ENCODE data around the gene GMDS. TPM values are rescaled to one million over a fixed set of nuclear protein-coding genes. Genes with fewer than 3 reads are reported as not detected.

GMDS gene
- total RNA-seq, 2 experiments from 2014 or later: 13.9 to 16.4 TPM

DNA sequence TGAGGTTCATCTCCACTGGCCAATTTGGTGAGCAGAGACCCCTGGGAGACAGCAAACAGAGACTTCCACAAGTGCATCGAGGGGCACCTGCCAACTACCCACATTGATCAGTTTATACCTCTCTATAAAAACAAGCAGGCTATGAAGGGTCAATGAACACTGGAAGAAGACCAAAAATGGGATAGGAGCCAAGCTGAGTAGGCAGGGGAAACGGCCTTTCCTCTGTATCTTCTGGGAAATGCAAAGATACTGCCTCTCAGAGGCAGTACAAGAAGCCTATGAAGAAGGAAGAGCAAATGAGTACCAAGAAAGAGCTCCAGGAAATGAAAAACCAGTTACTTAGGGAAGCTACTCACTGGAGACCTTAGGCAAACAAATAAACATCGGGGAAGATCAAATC is 247.7 kb downstream of the GMDS start:
- Histone ChIP-seq H3K27ac (ENCODE audit: low read depth in 1 of 2, low read length in 2 of 2) (no peak overlapping the region), H3K36me3 (ENCODE audit: insufficient read depth, low read length) (no peaks in the 10 kb centered on the region), H3K4me3 (ENCODE audit: low read length) (no peak overlapping the region), H3K9me3 (ENCODE audit: control insufficient read depth in 1 of 2, insufficient read depth in 1 of 2, low read length in 2 of 2) (no peaks in the 10 kb centered on the region), H3K4me1 (ENCODE audit: insufficient read depth, low read length) (no peaks in the 10 kb centered on the region), H3K27me3 (ENCODE audit: control insufficient read depth in 1 of 2, insufficient read depth in 2 of 2, low read length in 2 of 2) (no peaks in the 10 kb centered on the region)
- H3K9me3 Mint-ChIP-seq: no peaks in the 10 kb centered on the region
- intact Hi-C loops (cut with DNase I, micrococcal nuclease): no loop called here
- no peaks in the 10 kb centered on the region for H3K27me3 Mint-ChIP-seq
- no peak overlapping the region for H3K4me3 Mint-ChIP-seq
- no peaks in the 10 kb centered on the region for H3K4me1 Mint-ChIP-seq (ENCODE audit: low read depth)
- CTCF ChIA-PET: no interaction called here
- TF ChIP-seq, protein P1, sequence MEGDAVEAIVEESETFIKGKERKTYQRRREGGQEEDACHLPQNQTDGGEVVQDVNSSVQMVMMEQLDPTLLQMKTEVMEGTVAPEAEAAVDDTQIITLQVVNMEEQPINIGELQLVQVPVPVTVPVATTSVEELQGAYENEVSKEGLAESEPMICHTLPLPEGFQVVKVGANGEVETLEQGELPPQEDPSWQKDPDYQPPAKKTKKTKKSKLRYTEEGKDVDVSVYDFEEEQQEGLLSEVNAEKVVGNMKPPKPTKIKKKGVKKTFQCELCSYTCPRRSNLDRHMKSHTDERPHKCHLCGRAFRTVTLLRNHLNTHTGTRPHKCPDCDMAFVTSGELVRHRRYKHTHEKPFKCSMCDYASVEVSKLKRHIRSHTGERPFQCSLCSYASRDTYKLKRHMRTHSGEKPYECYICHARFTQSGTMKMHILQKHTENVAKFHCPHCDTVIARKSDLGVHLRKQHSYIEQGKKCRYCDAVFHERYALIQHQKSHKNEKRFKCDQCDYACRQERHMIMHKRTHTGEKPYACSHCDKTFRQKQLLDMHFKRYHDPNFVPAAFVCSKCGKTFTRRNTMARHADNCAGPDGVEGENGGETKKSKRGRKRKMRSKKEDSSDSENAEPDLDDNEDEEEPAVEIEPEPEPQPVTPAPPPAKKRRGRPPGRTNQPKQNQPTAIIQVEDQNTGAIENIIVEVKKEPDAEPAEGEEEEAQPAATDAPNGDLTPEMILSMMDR (IDR thresholded peaks at IDR 0.05): no peak
- no peaks in the 10 kb centered on the region for H3K36me3 Mint-ChIP-seq (ENCODE audit: low read depth)
- POLR2A ChIA-PET: no interaction called here
- DNase-seq (no peak), ATAC-seq (ENCODE audit: poor library complexity) (no peak)
- no peak overlapping the region for H3K27ac Mint-ChIP-seq

DNA sequence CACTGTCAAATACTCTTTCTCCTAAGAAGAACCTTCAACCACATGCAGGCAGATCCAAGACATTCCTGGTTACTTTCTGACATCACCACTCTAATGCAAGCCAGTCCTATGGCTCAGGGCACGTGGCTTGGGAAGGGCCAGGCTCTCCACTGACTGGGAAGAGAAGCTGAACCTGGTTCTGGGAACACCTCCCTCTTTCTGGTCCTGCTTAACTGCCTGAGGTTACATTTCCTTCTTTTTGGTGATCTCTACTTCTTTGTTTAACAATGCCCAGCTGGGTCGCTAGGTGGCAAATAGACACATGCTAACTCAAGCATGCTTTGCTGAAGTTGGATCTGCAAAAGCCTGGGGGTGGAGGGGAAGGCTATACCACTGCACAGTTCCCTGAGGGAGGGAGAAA is 249.8 kb downstream of the GMDS start:
- Mint-ChIP-seq H3K27me3 (no peaks in the 10 kb centered on the region), H3K27ac (no peak overlapping the region), H3K9me3 (no peaks in the 10 kb centered on the region), H3K4me3 (no peak overlapping the region), H3K36me3 (ENCODE audit: low read depth) (no peaks in the 10 kb centered on the region), H3K4me1 (ENCODE audit: low read depth) (no peaks in the 10 kb centered on the region)
- Histone ChIP-seq H3K9me3 (ENCODE audit: control insufficient read depth in 1 of 2, insufficient read depth in 1 of 2, low read length in 2 of 2) (no peaks in the 10 kb centered on the region), H3K4me3 (ENCODE audit: low read length) (no peak overlapping the region), H3K27me3 (ENCODE audit: control insufficient read depth in 1 of 2, insufficient read depth in 2 of 2, low read length in 2 of 2) (no peaks in the 10 kb centered on the region), H3K36me3 (ENCODE audit: insufficient read depth, low read length) (no peaks in the 10 kb centered on the region), H3K27ac (ENCODE audit: low read depth in 1 of 2, low read length in 2 of 2) (no peak overlapping the region), H3K4me1 (ENCODE audit: insufficient read depth, low read length) (no peaks in the 10 kb centered on the region)
- TF ChIP-seq, protein P1 (IDR thresholded peaks at IDR 0.05): no peak
- intact Hi-C loops (cut with DNase I, micrococcal nuclease): no loop called here
- ATAC-seq (ENCODE audit: poor library complexity) (no peak), DNase-seq (no peak)
- POLR2A ChIA-PET: no interaction called here
- CTCF ChIA-PET: interaction anchor here (1.1 kb wide), 1 partner anchor 10 kb away, joined by 3 read pairs; no protein-coding TSS in a partner anchor

GRCh38 chr6:1993042-1993441 is 252.4 kb downstream of the GMDS start:
- Mint-ChIP-seq H3K27ac (no peak overlapping the region), H3K36me3 (ENCODE audit: low read depth) (no peaks in the 10 kb centered on the region), H3K4me3 (no peak overlapping the region), H3K9me3 (no peaks in the 10 kb centered on the region), H3K27me3 (no peaks in the 10 kb centered on the region), H3K4me1 (ENCODE audit: low read depth) (no peaks in the 10 kb centered on the region)
- Histone ChIP-seq H3K9me3 (ENCODE audit: control insufficient read depth in 1 of 2, insufficient read depth in 1 of 2, low read length in 2 of 2) (no peaks in the 10 kb centered on the region), H3K27me3 (ENCODE audit: control insufficient read depth in 1 of 2, insufficient read depth in 2 of 2, low read length in 2 of 2) (no peaks in the 10 kb centered on the region), H3K4me1 (ENCODE audit: insufficient read depth, low read length) (no peaks in the 10 kb centered on the region), H3K4me3 (ENCODE audit: low read length) (no peak overlapping the region), H3K36me3 (ENCODE audit: insufficient read depth, low read length) (no peaks in the 10 kb centered on the region), H3K27ac (ENCODE audit: low read depth in 1 of 2, low read length in 2 of 2) (no peak overlapping the region)
- ATAC-seq (ENCODE audit: poor library complexity) (no peak), DNase-seq (no peak)
- TF ChIP-seq, protein P1 (IDR thresholded peaks at IDR 0.05): no peak
- ChIA-PET POLR2A (no interaction called here), CTCF (no interaction called here)
- intact Hi-C loops (cut with DNase I, micrococcal nuclease): no loop called here

Data from CD4-positive, alpha-beta T cell (primary cell).